BJ (cell line): Measurements from ENCODE around the gene SPG7. TPM values are rescaled to one million over a fixed set of nuclear protein-coding genes. Genes with fewer than 3 reads are reported as not detected.

ENCODE experiments used
- CTCF ChIA-PET: fragments of 350-600 bp; formaldehyde crosslinking; extraction: SDS; loops from one replicate; lab custom pipeline; 2021; ENCODE audit warnings: antibody characterized with exemption, inconsistent platforms; lab: Yijun Ruan, JAX
- POLR2A ChIA-PET: fragments of 300-600 bp; sonication (Branson Sonifier 250); formaldehyde crosslinking; extraction: SDS; loops from one replicate; lab custom pipeline; 2021; ENCODE audit warnings: antibody characterized with exemption; lab: Charles Lee
- DNase-seq: peaks from one replicate; pipeline ENCODE4 v3.0.0-alpha.2; 2011; ENCODE audit warnings: low read depth
- H3K27me3 ChIP-seq: 2 replicates; pipeline ENCODE4 v1.6.0; 2011; ENCODE audit warnings: low read length; ENCODE audit not compliant: control insufficient read depth, insufficient read depth
- H3K36me3 ChIP-seq: 2 replicates; pipeline ENCODE4 v1.5.1; 2011; ENCODE audit warnings: low read length; ENCODE audit not compliant: control insufficient read depth, insufficient read depth
- H3K4me3 ChIP-seq: 2 replicates; pipeline ENCODE4 v1.5.1; 2011; ENCODE audit warnings: low read depth, mild to moderate bottlenecking, control low read depth, low read length
- polyA plus RNA-seq: library from polyadenylated mRNA; depleted of rRNA; stranded (reverse); fragments of >200 nt; gene quantifications from 2 replicates; pipeline ENCODE4 v1.2.3, GENCODE V29; 2011
- TF ChIP-seq, protein P1 (sequence below): IDR thresholded peaks from 2 replicates; pipeline ENCODE4 v1.5.1; 2011; ENCODE audit warnings: low read depth, mild to moderate bottlenecking, control low read depth, inconsistent platforms, low read length, moderate library complexity; ENCODE audit not compliant: insufficient read depth

SPG7 gene
- polyA plus RNA-seq, 1 experiment, result 45.0 TPM

- no peak overlapping the region for H3K4me3 ChIP-seq
- TF ChIP-seq, protein P1, sequence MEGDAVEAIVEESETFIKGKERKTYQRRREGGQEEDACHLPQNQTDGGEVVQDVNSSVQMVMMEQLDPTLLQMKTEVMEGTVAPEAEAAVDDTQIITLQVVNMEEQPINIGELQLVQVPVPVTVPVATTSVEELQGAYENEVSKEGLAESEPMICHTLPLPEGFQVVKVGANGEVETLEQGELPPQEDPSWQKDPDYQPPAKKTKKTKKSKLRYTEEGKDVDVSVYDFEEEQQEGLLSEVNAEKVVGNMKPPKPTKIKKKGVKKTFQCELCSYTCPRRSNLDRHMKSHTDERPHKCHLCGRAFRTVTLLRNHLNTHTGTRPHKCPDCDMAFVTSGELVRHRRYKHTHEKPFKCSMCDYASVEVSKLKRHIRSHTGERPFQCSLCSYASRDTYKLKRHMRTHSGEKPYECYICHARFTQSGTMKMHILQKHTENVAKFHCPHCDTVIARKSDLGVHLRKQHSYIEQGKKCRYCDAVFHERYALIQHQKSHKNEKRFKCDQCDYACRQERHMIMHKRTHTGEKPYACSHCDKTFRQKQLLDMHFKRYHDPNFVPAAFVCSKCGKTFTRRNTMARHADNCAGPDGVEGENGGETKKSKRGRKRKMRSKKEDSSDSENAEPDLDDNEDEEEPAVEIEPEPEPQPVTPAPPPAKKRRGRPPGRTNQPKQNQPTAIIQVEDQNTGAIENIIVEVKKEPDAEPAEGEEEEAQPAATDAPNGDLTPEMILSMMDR, result no peak
- ChIA-PET POLR2A (no interaction called here), CTCF (interaction anchor here (0.7 kb wide), 1 partner anchor 18 kb away, joined by 3 read pairs; no protein-coding TSS in a partner anchor)
- DNase-seq, result no peak
- H3K27me3 ChIP-seq, result no peaks in the 10 kb centered on the region
- H3K36me3 ChIP-seq, result peaks cover 25% of the 10 kb centered on the region
Measured at GRCh38 chr16:89555265-89555664, 47.1 kb downstream of the SPG7 start.

DNA sequence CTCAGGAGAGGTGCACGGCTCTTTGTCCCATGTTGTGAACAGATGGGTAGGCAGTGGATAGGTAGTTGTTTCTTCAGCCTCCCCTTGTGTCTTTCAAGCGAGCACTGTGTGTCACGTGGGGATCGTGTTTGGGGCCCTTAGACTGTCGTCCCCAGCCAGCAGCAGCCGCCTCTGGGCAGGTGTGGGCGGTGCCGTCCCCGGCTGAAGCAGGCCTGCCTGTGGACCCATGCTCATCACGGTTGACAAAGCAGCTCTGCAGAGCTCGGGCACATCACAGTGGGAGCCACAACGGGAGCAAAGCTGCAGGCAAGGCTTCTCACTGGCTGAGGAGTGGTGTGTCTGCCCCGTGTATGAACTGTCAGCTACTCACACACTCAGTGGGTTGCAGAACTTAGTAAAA is 47.6 kb downstream of the SPG7 start:
- DNase-seq, result no peak
- CTCF ChIA-PET, result no interaction called here
- H3K36me3 ChIP-seq, result peaks cover 21% of the 10 kb centered on the region

DNA sequence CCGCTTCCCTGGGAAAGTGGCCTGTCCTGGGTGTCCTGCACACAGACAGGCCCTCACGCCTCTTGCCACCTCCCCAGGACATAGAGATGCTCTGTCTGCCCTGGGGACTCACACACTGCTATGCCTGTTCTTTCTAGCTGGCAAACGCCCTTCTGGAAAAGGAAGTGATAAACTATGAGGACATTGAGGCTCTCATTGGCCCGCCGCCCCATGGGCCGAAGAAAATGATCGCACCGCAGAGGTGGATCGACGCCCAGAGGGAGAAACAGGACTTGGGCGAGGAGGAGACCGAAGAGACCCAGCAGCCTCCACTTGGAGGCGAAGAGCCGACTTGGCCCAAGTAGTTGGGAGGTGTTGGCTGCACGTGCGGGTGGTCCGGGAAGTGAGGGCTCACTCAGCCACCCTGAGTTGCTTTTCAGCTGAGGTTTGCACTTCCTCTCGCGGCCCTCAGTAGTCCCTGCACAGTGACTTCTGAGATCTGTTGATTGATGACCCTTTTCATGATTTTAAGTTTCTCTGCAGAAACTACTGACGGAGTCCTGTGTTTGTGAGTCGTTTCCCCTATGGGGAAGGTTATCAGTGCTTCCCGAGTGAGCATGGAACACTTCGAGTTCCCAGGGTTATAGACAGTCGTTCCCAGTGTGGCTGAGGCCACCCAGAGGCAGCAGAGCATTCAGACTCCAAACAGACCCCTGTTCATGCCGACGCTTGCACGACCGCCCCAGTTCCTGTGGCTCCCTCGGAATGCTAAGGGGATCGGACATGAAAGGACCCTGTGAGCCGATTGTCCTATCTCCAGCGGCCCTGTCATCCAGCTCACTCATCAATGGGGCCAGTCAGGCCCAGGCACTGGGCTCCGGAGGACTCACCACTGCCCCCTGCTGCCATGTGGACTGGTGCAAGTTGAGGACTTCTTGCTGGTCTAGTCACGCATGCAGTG is 48.8 kb downstream of the SPG7 start:
- TF ChIP-seq, protein P1, result peak; percentile 85
- no peak overlapping the region for H3K4me3 ChIP-seq
- peaks cover 21% of the 10 kb centered on the region for H3K36me3 ChIP-seq
- no peak for DNase-seq
- H3K27me3 ChIP-seq, result no peaks in the 10 kb centered on the region
- CTCF ChIA-PET, result interaction anchor here (1.2 to 1.7 kb wide), 3 partner anchors 9 to 316 kb away, joined by 3 read pairs; no protein-coding TSS in a partner anchor
- POLR2A ChIA-PET, result no interaction called here

More for the DNA sequence above, 47.6 kb downstream of the SPG7 start:
- POLR2A ChIA-PET, result no interaction called here
- Histone ChIP-seq H3K27me3 (no peaks in the 10 kb centered on the region), H3K4me3 (no peak overlapping the region)
- TF ChIP-seq, protein P1, result no peak

- CTCF ChIA-PET, result interaction anchor here (0.6 to 1.7 kb wide), 5 partner anchors 8 to 317 kb away, joined by 3 read pairs; no protein-coding TSS in a partner anchor
- no peak for DNase-seq
- Histone ChIP-seq H3K36me3 (peaks cover 22% of the 10 kb centered on the region), H3K27me3 (no peaks in the 10 kb centered on the region), H3K4me3 (no peak overlapping the region)
- POLR2A ChIA-PET, result no interaction called here
- TF ChIP-seq, protein P1, result no peak
Measured at GRCh38 chr16:89557690-89558490, 49.7 kb downstream of the SPG7 start.
